ENCODE results near the gene C10orf90.

GRCh38 chr10:126670895-126671261, 385 bp upstream of the C10orf90 start:
- TF ChIP-seq CTCF (conservative IDR thresholded peaks at IDR 0.05) (no peak), EZH2 (IDR thresholded peaks at IDR 0.05; ENCODE audit: low read depth) (no peak)

All from PC-9 (cell line).